ENCODE measurements around the gene OLAH.
A peak's percentile ranks its signal among the peaks of the same experiment; 100 is the strongest.

OLAH gene

DNA sequence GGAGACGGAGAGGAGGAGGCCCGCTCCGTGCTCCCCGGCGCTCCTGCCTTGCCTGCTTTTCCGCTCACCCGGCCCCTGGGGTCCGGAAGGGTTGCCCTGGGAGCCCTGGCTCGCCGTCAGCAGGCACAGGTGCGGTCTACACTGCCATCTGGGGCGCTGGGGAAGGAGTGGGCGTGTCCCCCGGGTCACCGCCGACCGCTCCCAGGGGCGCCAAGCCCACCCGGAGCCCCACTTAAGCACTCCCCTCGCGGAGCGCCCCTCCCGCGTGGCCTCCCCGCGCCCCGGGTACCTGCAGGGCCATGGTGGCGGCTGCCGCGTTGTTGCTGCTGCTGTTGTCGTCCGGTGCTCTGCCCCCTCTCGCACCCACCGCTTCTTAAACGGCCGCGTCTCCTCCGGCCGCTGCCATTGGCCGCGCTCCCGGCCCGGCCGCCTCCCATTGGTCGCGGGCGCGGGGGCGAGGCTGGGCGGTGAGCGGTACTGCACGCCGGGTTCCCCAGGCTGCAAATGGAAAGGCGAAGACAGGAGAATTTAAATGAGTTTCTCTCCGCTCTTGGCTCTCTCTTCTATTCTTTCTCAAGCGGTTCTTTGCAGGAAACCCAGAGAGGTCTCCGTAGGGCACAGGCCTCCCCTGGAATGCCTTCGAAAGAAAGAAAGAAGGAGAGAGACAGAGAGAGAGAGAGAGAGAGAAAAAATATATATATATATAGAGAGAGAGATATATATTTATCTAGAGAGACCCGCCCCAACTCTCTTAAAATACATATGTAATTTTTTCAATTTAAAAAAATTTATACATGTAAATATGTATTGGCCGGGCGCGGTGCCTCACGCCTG lies 44.9 kb downstream of the OLAH start, which contains the start of gene ACBD7:
ACBD7 (minus strand) TSS at position 349 of the 834 bp plus-strand sequence; CDS start at position 301, 48 bp downstream.
- H3K4me3 ChIP-seq = peak within 1 kb of the TSS; percentile 55 to 82 (median 73)
- peaks cover 0 to 14% (median 2%) of the 10 kb centered on the region in 10 experiments; a peak in 6 of 20 replicates for H3K4me1 ChIP-seq
- H3K9ac ChIP-seq = peak within 1 kb of the TSS; percentile 16 to 79 (median 73); a peak in 21 of 22 replicates
- no peaks in the 10 kb centered on the region for H4K20me1 ChIP-seq
- no peaks in the 10 kb centered on the region for H3K36me3 ChIP-seq
- H3K27ac ChIP-seq = peak within 1 kb of the TSS in 9 of 11 experiments; percentile 22 to 64 (median 58); a peak in 11 of 22 replicates
- no peaks in the 10 kb centered on the region for H3K9me3 ChIP-seq (replicated peaks in 1 of 11)
- peak within 1 kb of the TSS; percentile 78 to 99 (median 95) for H3K4me2 ChIP-seq
- no peaks in the 10 kb centered on the region for H3K27me3 ChIP-seq
- TF ChIP-seq Cebpa-rat (IDR thresholded peaks at IDR 0.05) = no peak

DNA sequence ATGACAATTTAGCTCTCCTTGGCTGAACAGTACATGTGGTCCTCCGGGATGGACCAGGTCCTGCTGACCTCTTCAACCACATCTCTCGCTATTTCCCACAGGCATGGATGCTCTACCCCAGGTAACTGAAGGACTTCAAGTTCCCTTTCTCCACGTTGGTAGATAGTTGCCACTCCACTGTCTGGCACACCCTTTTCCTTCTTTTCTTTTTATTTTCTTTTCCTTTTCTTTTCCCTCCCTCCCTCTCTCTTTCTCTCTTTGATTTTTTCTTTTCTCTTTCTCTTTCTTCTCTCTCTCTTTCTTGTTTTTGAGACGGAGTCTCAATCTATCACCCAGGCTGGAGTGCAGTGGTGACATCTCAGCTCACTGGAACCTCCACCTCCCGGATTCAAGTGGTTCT lies 47.7 kb downstream of the OLAH start:
- H4K20me1 ChIP-seq = no peaks in the 10 kb centered on the region

DNA sequence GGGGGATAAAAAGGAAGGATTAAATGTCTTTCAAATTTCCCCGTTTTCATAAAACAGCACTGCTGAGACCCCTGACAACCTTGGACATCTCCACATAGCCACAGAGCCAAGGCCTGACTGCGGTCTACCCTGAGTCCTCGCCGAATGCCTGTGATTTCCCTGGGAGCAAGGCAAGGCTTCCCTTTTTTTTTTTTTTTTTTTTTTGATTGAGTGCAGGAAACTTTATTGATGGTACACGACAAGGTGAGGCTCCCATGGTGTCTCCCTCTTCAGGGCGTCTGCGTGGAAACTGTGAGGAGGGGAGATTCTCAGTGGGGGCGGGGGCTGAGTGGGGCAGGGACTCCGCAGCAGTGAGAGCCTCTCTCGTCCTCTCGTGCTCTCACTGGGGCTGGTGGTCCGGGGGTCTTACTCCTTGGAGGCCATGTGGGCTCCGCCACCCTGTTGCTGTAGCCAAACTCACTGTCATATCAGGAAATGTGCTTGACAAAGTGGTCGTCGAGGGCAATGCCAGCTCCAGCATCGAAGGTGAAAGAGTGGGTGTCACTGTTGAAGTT lies 49.2 kb downstream of the OLAH start:
- no peak overlapping the region for H3K27ac ChIP-seq

More for the DNA sequence above, 47.7 kb downstream of the OLAH start:
- H3K27ac ChIP-seq = no peak overlapping the region
- peaks cover 2 to 16% (median 5%) of the 10 kb centered on the region in 10 experiments; a peak in 15 of 20 replicates for H3K4me1 ChIP-seq
- no peak overlapping the region for H3K4me2 ChIP-seq
- H3K4me3 ChIP-seq = no peak overlapping the region
- no peak overlapping the region for H3K9ac ChIP-seq
- no peaks in the 10 kb centered on the region for H3K27me3 ChIP-seq
- no peak for TF ChIP-seq Cebpa-rat (IDR thresholded peaks at IDR 0.05)
- no peaks in the 10 kb centered on the region for H3K9me3 ChIP-seq (replicated peaks in 1 of 11)
- no peaks in the 10 kb centered on the region for H3K36me3 ChIP-seq

DNA sequence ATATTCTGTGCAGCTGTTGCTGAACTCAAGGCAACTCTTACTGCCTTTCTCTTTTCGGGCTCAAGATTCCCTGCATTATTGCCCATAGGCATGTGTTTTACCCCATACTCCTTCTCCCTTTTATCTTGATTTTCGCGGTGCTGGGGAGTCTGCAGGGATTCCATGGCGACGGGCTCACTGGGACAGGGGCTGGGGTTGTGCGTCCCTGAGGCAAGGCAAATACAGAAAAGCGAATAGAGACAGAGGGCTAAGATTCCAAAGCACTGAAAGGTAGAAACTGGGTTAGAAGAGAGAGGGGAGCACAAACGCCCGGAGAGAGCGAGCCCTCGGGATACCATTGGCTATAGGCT lies 52.9 kb downstream of the OLAH start:
- Histone ChIP-seq H3K27ac (peak overlapping the region; percentile 89 to 99 (median 95); a peak in 21 of 22 replicates), H3K4me2 (peak overlapping the region; percentile 83 to 97 (median 90)), H3K27me3 (no peaks in the 10 kb centered on the region), H4K20me1 (peaks cover 17 to 33% (median 27%) of the 10 kb centered on the region in 11 experiments; a peak in 20 of 22 replicates), H3K4me1 (peaks cover 23 to 35% (median 29%) of the 10 kb centered on the region in 10 experiments), H3K9me3 (replicated peaks in 1 of 11) (no peaks in the 10 kb centered on the region), H3K9ac (peak overlapping the region; percentile 89 to 98 (median 95)), H3K4me3 (peak overlapping the region; percentile 73 to 98 (median 89)), H3K36me3 (peaks cover 9 to 29% (median 25%) of the 10 kb centered on the region in 11 experiments; a peak in 21 of 22 replicates)
- TF ChIP-seq Cebpa-rat (IDR thresholded peaks at IDR 0.05) = no peak

More for the DNA sequence above, 49.2 kb downstream of the OLAH start:
- Histone ChIP-seq H3K4me1 (peaks cover 5 to 17% (median 9%) of the 10 kb centered on the region in 10 experiments; a peak in 15 of 20 replicates), H3K4me2 (no peak overlapping the region), H3K4me3 (no peak overlapping the region), H3K9me3 (replicated peaks in 1 of 11) (no peaks in the 10 kb centered on the region), H3K9ac (no peak overlapping the region), H3K27me3 (no peaks in the 10 kb centered on the region), H4K20me1 (no peaks in the 10 kb centered on the region), H3K36me3 (no peaks in the 10 kb centered on the region)
- no peak for TF ChIP-seq Cebpa-rat (IDR thresholded peaks at IDR 0.05)

DNA sequence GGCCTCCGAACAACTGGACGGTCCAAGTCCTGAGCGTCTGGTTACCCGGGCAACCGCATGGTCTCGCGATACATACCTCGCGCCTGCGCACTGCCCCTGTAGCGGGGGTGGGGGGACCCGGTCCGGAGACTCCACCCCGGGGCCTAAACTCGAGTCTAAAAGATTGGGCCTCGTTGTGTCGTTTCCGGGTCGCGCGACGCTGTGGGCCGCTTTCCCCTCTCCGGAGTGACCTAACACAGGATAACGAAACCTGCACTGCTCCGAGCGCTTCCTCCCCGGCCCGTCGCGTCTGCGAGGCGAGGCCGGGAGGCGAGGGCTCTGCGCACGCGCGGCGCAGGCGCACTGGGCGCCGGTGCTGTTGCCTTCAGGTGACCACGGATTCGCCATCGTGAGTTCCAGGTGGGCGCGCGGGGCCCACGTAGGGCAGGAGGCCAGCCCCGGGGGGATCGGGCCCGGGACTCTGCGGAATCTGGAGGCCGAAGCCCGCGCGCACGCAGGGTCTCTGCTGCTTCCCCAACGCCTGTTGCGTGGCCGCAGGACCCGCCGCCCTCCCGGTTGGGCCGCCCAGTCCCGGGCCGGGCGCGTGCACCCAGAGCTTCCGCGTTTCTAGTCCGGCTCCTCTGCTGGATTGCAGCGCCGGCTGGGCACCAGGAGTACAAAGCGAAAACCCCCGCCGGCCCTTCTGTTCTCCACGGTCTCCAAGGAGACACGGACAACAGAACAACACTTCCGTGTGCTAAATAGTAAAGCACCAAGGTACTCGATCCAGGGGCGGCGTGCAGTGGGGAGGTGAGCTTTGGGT lies 53.5 kb downstream of the OLAH start, which contains the start of gene RPP38:
RPP38 (plus strand) TSS at position 345 of the 802 bp plus-strand sequence. CDS start 5,960 bp downstream, outside the sequence.
- Histone ChIP-seq H3K4me3 (peak within 1 kb of the TSS; percentile 73 to 98 (median 89)), H4K20me1 (peaks cover 21 to 39% (median 33%) of the 10 kb centered on the region in 11 experiments; a peak in 20 of 22 replicates), H3K27ac (peak within 1 kb of the TSS; percentile 89 to 99 (median 95)), H3K4me1 (peaks cover 23 to 35% (median 29%) of the 10 kb centered on the region in 10 experiments), H3K27me3 (no peaks in the 10 kb centered on the region), H3K9ac (peak within 1 kb of the TSS; percentile 89 to 98 (median 95)), H3K9me3 (replicated peaks in 1 of 11) (no peaks in the 10 kb centered on the region), H3K4me2 (peak within 1 kb of the TSS; percentile 83 to 97 (median 91)), H3K36me3 (peaks cover 15 to 35% (median 31%) of the 10 kb centered on the region in 11 experiments; a peak in 21 of 22 replicates)
- no peak for TF ChIP-seq Cebpa-rat (IDR thresholded peaks at IDR 0.05)

DNA sequence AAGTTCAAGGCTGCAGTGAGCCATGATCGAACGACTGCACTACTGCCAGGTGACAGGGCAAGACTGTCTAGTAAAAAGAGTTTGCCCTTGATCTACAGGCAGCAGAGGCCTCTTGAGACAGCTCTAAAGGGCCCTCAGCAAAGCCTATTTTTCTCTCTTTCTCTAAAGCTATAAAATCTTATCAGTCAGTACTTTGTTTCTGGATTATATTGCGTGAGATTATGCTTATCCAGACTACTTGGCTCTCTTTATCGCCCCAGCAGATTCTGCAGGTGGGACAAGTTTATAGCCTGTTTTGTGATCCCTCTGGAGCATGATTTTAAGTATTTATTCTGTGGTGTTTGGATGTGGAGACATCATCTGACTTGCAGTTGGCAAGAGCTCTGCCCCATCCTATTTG lies 56.1 kb downstream of the OLAH start:
- H4K20me1 ChIP-seq = peaks cover 22 to 64% (median 50%) of the 10 kb centered on the region in 11 experiments; a peak in 20 of 22 replicates
- no peak for TF ChIP-seq Cebpa-rat (IDR thresholded peaks at IDR 0.05)
- H3K9me3 ChIP-seq (replicated peaks in 1 of 11) = no peaks in the 10 kb centered on the region
- H3K4me1 ChIP-seq = peaks cover 23 to 35% (median 29%) of the 10 kb centered on the region in 10 experiments
- no peaks in the 10 kb centered on the region for H3K27me3 ChIP-seq
- no peak overlapping the region for H3K4me3 ChIP-seq
- H3K36me3 ChIP-seq = peaks cover 42 to 61% (median 58%) of the 10 kb centered on the region in 11 experiments
- H3K9ac ChIP-seq = peak overlapping the region in 6 of 11 experiments; percentile 26 to 95 (median 90); a peak in 5 of 22 replicates
- H3K27ac ChIP-seq = 0 out of 22 replicates have a peak overlapping the region, but pooled peaks of 1 of the 11 experiments have one; percentile 94
- peak overlapping the region; percentile 83 to 97 (median 91); a peak in 13 of 22 replicates for H3K4me2 ChIP-seq

DNA sequence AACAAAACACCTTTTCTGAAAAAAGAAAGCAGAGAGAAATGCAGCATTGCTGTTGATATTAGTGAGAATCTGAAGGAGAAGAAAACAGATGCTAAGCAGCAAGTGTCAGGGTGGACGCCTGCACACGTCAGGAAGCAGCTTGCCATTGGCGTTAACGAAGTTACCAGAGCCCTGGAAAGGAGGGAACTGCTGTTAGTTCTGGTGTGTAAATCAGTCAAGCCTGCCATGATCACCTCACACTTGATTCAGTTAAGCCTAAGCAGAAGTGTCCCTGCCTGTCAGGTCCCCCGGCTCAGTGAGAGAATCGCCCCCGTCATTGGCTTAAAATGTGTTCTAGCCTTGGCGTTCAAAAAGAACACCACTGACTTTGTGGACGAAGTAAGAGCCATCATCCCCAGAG lies 59.8 kb downstream of the OLAH start:
- no peak overlapping the region for H3K9ac ChIP-seq
- no peaks in the 10 kb centered on the region for H3K27me3 ChIP-seq
- no peak overlapping the region for H3K27ac ChIP-seq
- H3K4me1 ChIP-seq = peaks cover 13 to 22% (median 16%) of the 10 kb centered on the region in 10 experiments
- H4K20me1 ChIP-seq = peaks cover 22 to 70% (median 54%) of the 10 kb centered on the region in 11 experiments; a peak in 20 of 22 replicates
- no peak for TF ChIP-seq Cebpa-rat (IDR thresholded peaks at IDR 0.05)
- H3K4me2 ChIP-seq = no peak overlapping the region
- H3K9me3 ChIP-seq (replicated peaks in 1 of 11) = no peaks in the 10 kb centered on the region
- H3K4me3 ChIP-seq = no peak overlapping the region
- peaks cover 68 to 94% (median 90%) of the 10 kb centered on the region in 11 experiments for H3K36me3 ChIP-seq

DNA sequence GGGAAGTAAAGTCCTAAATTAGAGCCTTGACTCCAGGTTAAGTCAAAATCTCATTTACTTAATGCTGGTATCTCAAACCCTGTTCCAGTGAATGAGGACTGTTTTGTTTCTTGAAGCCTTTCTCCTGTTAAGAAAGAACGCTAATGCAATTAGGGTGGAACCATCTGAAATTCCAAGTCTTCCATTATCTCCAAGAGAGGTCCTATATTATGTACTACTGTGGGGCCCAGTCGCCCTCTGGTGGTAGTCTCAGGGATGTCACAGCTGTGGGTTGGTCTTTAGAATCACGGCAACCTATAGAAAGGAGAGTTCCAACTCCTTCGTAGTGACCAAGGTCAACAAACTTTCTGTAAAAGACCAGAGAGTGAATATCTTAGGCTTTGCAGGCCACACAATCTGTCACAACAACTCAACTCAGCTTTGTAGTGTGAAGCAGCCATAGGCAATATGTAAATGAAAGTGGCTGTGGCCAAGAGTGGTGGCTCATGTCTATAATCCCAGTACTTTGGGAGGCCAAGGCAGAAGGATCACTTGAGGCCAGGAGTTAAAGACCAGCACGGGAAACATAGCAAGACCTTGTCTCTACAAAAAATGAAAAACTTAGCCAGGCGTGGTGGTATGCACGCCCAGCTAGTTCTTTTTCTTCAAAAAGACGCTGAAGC lies 62.7 kb downstream of the OLAH start:
- H3K9ac ChIP-seq = 0 out of 22 replicates have a peak overlapping the region, but pooled peaks of 1 of the 11 experiments have one; percentile 6
- H3K4me1 ChIP-seq = no peaks in the 10 kb centered on the region
- no peaks in the 10 kb centered on the region for H3K27me3 ChIP-seq
- H3K27ac ChIP-seq = no peak overlapping the region
- H3K36me3 ChIP-seq = peaks cover 84 to 98% (median 94%) of the 10 kb centered on the region in 11 experiments
- no peak overlapping the region for H3K4me3 ChIP-seq
- no peaks in the 10 kb centered on the region for H3K9me3 ChIP-seq (replicated peaks in 1 of 11)
- no peak for TF ChIP-seq Cebpa-rat (IDR thresholded peaks at IDR 0.05)
- H3K4me2 ChIP-seq = 0 out of 22 replicates have a peak overlapping the region, but pooled peaks of 1 of the 11 experiments have one; percentile 7
- peaks cover 4 to 44% (median 30%) of the 10 kb centered on the region in 11 experiments; a peak in 19 of 22 replicates for H4K20me1 ChIP-seq
